Dendritic cell treated with granulocyte-macrophage colony-stimulating factor and Interleukin-4, amounts not matched to agents 40 ng/mL and 50 ng/mL, for 4 days (primary cell): ENCODE measurements around the gene CTDNEP1.

Source experiments
- H3K27ac Mint-ChIP-seq: one replicate; pipeline ENCODE4 v1.8.0; 2022; ENCODE audit warnings: mild to moderate bottlenecking, mixed read lengths
- H3K27me3 Mint-ChIP-seq: one replicate; pipeline ENCODE4 v1.8.0; 2022; ENCODE audit warnings: mild to moderate bottlenecking, mixed read lengths
- H3K36me3 Mint-ChIP-seq: one replicate; pipeline ENCODE4 v1.8.0; 2022; ENCODE audit warnings: low read depth, mixed read lengths
- H3K4me1 Mint-ChIP-seq: one replicate; pipeline ENCODE4 v1.8.0; 2022; ENCODE audit warnings: low read depth, mixed read lengths
- H3K4me3 Mint-ChIP-seq: one replicate; pipeline ENCODE4 v1.8.0; 2022; ENCODE audit warnings: mild to moderate bottlenecking, moderate library complexity, mixed read lengths
- H3K9me3 Mint-ChIP-seq: one replicate; pipeline ENCODE4 v1.8.0; 2022; ENCODE audit warnings: mixed read lengths
- intact Hi-C: fragments of 100-400 bp; cut with micrococcal nuclease; formaldehyde crosslinking; loops from one replicate; pipeline ENCODE4 v1.15.0; 2022

The CTDNEP1 gene

DNA sequence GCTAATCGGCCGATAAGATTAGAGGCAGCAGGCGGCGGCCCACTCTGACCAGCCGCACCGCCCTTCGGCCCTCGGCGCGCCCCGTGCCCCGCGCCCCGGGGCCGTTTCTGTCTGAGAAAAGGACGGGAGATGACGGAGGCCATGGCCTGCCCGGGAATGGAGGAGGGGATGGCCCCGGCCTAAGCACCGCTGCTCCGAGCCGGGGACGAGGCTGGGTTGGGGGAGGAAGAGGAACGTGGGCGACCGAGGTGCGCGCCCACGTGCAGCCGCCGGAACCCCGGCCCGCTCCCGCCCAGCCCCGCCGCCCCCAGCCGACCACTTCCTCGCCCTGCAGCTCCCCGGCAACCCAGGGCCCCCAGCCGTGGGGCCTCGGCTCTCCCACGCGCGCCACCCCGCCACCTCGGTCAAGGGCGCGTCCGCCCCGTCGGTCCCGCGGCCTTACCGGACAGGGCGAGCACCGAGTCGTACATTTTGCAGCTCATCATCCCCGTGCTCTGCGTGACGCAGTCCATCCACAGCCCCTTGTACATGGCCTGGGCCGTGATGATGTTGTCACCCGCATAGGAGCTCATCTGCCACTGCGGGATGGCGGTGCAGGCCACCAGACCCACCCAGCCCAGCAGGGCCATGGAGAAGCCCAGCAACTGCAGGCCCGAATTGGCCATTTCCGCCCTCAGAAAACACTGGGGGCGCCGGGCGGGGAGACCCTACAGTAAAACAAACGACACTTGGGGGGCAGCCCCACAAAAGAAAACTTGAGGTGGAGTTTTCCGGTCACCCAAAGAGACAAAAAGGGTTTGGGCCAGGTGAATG is 10.1 kb upstream of the CTDNEP1 start:
- Mint-ChIP-seq H3K27ac (peak overlapping the region; percentile 25), H3K27me3 (peaks cover 45% of the 10 kb centered on the region), H3K9me3 (no peaks in the 10 kb centered on the region), H3K4me1 (peaks cover 50% of the 10 kb centered on the region), H3K36me3 (peaks cover 26% of the 10 kb centered on the region), H3K4me3 (peak overlapping the region; percentile 63)
- intact Hi-C loops = no loop called here

DNA sequence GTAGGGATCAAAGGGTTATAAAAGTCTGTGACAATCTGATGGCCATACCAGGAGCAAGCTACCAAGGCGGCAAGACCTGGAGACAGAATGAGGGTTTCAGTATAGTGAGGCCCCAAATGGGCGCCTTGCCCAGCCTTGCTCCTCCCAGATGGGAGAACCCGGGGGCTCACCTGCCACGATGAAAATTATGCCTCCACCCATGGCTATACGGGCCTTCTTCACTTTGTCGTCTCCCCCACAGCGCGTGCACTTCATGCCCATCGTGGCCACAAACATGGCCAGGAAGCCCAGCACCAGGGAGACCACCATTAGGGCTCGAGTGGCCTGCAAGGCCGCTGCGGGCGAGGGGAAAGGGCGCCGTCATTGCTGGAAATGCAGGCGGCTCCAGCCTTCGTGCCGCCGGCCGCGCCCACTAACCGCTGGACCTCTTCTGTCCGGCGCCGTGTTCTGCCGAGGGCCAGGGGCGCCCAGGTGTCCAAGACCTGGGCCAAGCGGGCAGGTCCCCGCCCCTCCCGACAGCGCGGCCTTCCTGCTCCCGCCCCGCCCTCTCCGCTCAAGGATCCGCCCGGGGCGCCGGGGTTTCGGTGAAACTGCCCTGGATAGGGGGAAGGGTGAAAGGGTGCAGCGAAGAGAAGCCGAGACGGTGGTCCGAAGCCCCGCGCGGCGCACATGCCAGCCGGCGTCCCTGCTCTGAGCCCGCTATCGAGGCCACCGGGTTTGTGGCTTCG is 9.3 kb upstream of the CTDNEP1 start:
- Mint-ChIP-seq H3K27ac (peak overlapping the region; percentile 25), H3K9me3 (no peaks in the 10 kb centered on the region), H3K27me3 (peaks cover 42% of the 10 kb centered on the region), H3K4me1 (peaks cover 43% of the 10 kb centered on the region), H3K4me3 (peak overlapping the region; percentile 63), H3K36me3 (peaks cover 33% of the 10 kb centered on the region)
- intact Hi-C loops = no loop called here

- Mint-ChIP-seq H3K36me3 (peaks cover 40% of the 10 kb centered on the region), H3K4me3 (no peak overlapping the region), H3K9me3 (no peaks in the 10 kb centered on the region), H3K27ac (no peak overlapping the region), H3K27me3 (peaks cover 39% of the 10 kb centered on the region), H3K4me1 (peaks cover 43% of the 10 kb centered on the region)
- intact Hi-C loops = no loop called here
Measured at GRCh38 chr17:7260151-7260550, 8.6 kb upstream of the CTDNEP1 start.

- Mint-ChIP-seq H3K4me3 (no peak overlapping the region), H3K9me3 (no peaks in the 10 kb centered on the region), H3K4me1 (peaks cover 47% of the 10 kb centered on the region), H3K27ac (peak overlapping the region; percentile 51), H3K36me3 (peaks cover 46% of the 10 kb centered on the region), H3K27me3 (peaks cover 33% of the 10 kb centered on the region)
- intact Hi-C loops = no loop called here
Measured at GRCh38 chr17:7259555-7259889, 8.0 kb upstream of the CTDNEP1 start.

DNA sequence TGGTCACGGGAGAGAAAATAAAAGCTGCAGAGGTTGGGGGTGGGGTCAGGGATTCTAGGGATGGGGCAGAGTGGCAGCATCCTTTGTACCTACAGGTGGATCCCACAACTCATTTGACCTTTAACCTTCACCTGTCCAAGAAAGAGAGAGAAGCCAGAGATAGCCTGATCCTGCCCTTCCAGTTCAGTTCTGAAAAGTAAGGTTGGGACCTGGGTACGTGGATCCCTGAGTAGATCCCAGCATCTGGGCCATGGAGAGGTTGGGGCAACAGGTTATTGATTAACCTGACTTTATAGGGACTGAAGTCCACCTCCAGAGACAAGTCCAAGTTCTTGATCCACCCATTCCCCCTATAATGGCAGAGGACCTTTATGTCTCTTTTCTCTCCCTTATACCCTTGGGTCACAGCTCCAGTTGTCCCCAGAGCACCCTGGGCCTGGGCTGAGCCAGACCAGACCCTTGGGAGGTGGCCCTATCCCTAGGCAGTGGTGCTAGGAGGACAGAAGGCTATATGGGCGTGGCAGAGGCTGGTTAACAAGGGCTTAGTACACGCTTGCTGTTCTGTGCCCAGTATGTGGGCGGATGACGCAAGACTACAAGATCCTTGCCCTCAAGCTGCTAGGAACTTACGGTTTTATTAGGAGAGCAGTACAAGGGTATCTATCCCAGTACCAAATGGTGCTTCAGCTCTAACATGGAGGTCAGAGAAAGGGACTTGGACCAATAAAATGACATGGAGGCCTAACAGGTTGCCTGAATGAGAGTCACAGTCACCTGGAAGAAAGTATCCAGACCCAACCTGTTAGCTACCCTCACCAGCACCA is 7.4 kb upstream of the CTDNEP1 start:
- H3K36me3 Mint-ChIP-seq = peaks cover 52% of the 10 kb centered on the region
- no peaks in the 10 kb centered on the region for H3K9me3 Mint-ChIP-seq
- peaks cover 27% of the 10 kb centered on the region for H3K27me3 Mint-ChIP-seq
- peak overlapping the region; percentile 51 for H3K27ac Mint-ChIP-seq
- intact Hi-C loops = no loop called here
- peaks cover 45% of the 10 kb centered on the region for H3K4me1 Mint-ChIP-seq
- H3K4me3 Mint-ChIP-seq = no peak overlapping the region

DNA sequence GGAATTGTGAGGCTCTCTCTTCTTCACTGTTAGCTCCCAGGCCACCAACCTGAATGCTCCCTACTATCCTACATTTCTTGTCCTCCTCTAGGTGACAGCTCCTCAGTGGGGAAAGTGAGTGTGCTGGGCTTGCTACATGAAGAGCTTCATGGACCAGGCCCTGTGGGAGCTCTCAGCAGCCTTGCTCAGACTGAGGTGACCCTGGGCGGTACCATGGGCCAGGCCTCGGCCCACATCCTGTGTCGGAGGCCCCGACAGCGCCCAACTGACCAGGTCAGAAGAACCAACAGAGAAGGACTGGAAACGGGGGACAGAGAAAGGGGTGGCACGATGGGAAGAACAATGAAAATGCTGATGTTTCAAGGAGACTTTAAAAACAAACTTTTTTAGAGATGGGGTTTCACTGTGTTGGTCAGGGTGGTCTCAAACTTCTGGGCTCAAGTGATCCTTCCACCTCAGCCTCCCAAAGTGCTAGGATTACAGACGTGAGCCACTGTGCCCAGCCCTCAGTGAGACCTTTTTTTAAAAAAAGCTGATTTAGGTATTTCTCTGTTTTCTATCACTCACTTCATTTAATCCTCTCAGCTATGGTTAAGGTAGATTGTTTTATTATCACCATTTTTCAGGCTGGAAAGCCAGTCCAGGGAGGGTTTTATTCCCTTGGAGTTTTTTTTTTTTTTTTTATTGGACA is 5.4 kb upstream of the CTDNEP1 start:
- peaks cover 72% of the 10 kb centered on the region for H3K36me3 Mint-ChIP-seq

GRCh38 chr17:7254511-7254910 is 3.0 kb upstream of the CTDNEP1 start:
- Mint-ChIP-seq H3K4me1 (peaks cover 49% of the 10 kb centered on the region), H3K27me3 (no peaks in the 10 kb centered on the region), H3K27ac (peak overlapping the region; percentile 61), H3K36me3 (peaks cover 87% of the 10 kb centered on the region), H3K9me3 (no peaks in the 10 kb centered on the region), H3K4me3 (no peak overlapping the region)
- intact Hi-C loops = loop anchor here (5.0 kb wide), 2 partner anchors 37 to 53 kb away; partner anchors contain the start of genes ACADVL, DLG4 and EIF5A

More for the DNA sequence above, 5.4 kb upstream of the CTDNEP1 start:
- H3K27ac Mint-ChIP-seq = no peak overlapping the region
- no peaks in the 10 kb centered on the region for H3K9me3 Mint-ChIP-seq
- intact Hi-C loops = no loop called here
- peaks cover 12% of the 10 kb centered on the region for H3K27me3 Mint-ChIP-seq
- H3K4me3 Mint-ChIP-seq = no peak overlapping the region
- peaks cover 43% of the 10 kb centered on the region for H3K4me1 Mint-ChIP-seq

DNA sequence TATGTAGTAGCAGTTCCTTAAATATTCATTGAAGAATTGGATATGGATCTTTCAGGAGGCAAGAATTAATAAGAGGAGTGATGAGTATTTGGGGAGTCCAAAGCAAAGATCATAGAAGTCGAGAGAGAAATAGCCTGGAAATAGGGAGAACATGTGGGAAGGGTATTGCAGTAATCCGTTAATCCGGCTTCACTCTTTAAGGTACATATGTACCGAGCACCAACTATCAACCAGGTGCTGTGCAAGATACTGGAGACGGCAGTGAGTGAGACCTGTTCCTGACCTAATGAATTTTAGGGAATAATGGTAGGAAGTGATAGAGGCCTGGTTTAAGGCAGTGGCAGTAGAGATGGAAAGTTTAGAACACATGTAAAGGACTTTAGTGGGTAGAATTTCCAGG is 1.5 kb upstream of the CTDNEP1 start:
- Mint-ChIP-seq H3K9me3 (no peaks in the 10 kb centered on the region), H3K4me1 (peaks cover 48% of the 10 kb centered on the region), H3K27me3 (no peaks in the 10 kb centered on the region), H3K36me3 (peaks cover 88% of the 10 kb centered on the region), H3K4me3 (peak overlapping the region; percentile 96), H3K27ac (peak overlapping the region; percentile 100)
- intact Hi-C loops = loop anchor here (5.0 kb wide), 2 partner anchors 36 to 54 kb away; partner anchors contain the start of genes ACADVL, DLG4 and EIF5A

DNA sequence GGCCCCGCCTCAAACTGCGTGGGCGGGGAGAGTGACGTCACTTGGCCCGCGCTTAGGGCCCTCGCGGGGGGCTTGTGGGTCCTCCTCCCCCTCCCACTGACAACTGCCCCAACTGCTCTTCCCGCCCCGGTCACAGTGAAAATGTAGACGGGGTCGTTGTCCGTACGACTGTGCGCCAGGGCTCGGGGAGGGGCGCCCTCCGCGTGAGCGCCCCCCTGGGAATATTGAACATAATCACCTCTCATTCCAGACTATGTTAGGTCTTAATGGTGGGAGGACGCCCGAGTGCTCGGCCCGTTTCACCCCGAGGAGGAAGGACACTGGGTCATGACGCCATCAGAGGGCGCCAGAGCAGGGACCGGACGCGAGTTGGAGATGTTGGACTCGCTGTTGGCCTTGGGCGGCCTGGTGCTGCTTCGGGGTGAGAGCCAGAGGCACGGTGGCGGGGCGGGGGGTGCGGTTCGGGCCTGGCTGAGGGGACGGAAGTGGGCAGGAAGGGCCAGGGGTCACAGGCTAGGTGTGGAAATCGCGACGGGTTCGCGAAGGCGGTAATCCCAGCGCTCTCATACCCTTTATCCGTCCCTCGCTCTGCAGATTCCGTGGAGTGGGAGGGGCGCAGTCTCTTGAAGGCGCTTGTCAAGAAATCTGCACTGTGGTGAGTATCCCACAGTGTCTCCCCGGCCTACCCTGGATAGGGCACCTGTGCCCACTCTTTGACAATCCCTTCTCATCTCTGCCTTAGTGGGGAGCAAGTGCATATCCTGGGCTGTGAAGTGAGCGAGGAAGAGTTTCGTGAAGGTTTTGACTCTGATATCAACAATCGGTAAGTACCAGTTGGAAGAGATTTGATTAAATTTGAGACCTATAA is 876 bp upstream of the CTDNEP1 start, which contains the start of gene ELP5:
ELP5 (plus strand) TSS at position 40 of the 868 bp plus-strand sequence; CDS start at position 376, 336 bp downstream.
- Mint-ChIP-seq H3K27me3 (no peaks in the 10 kb centered on the region), H3K4me1 (peaks cover 46% of the 10 kb centered on the region), H3K36me3 (peaks cover 82% of the 10 kb centered on the region), H3K4me3 (peak within 1 kb of the TSS; percentile 96), H3K9me3 (no peaks in the 10 kb centered on the region), H3K27ac (peak within 1 kb of the TSS; percentile 100)
- intact Hi-C loops = loop anchor here (1.0 to 5.0 kb wide), 5 partner anchors 10 to 55 kb away; partner anchors contain the start of genes ACADVL, DLG4, EIF5A and GABARAP

DNA sequence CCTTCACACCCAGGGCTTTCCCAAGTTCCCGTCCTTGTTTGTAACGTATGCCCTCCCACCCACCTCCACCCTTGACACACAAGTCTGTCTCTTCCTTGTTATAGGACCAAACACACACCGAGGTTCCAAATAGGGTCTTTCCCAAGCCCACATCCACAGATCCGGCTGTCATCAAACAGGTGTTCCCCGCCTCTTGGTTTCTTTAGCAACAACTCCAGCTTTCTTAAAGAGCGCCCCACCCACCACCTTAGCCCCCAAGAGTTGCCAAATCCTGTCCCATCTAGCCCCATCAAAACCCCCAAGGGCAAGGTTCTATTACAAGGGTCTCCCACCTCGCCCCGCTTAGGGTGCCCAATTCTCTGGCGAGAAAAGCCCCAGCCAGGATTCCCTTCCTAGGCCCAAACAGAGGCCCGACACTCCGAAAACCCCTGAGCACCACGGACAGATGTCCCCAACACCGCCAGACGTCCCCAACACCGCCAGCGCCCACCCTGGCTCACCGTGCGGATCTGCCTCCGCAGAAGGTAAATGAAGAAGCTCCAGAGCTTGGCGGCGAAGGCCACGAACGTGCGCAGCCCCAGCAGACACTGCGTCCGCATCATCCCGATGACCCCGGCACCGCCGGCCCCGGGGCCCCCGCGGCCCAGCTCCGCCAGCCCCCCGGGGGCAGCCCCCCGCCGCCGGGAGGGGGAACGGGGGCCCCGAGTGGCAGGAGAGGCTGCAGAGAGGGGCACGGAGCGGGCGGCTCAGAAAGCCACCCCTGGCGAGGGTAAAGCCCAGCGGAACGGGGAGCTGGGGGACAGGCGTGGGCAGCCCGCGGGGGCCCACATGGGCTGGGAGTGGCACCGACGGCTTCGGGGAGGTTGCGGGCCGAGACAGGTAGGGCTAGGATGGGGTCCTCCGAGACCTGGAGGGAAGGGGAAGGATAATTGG is 573 bp downstream of the CTDNEP1 start:
- peaks cover 82% of the 10 kb centered on the region for H3K36me3 Mint-ChIP-seq
- H3K9me3 Mint-ChIP-seq = no peaks in the 10 kb centered on the region
- H3K4me1 Mint-ChIP-seq = peaks cover 58% of the 10 kb centered on the region
- H3K27me3 Mint-ChIP-seq = no peaks in the 10 kb centered on the region
- intact Hi-C loops = loop anchor here (5.0 kb wide), 2 partner anchors 34 to 56 kb away; partner anchors contain the start of genes ACADVL, DLG4 and EIF5A
- peak overlapping the region; percentile 96 for H3K4me3 Mint-ChIP-seq
- peak overlapping the region; percentile 100 for H3K27ac Mint-ChIP-seq

GRCh38 chr17:7249830-7250229 is 1.7 kb downstream of the CTDNEP1 start:
- intact Hi-C loops = loop anchor here (5.0 kb wide), 2 partner anchors 33 to 57 kb away; partner anchors contain the start of genes ACADVL, DLG4 and EIF5A
- H3K36me3 Mint-ChIP-seq = peaks cover 80% of the 10 kb centered on the region

More at GRCh38 chr17:7249830-7250229, 1.7 kb downstream of the CTDNEP1 start:
- no peaks in the 10 kb centered on the region for H3K9me3 Mint-ChIP-seq
- peaks cover 59% of the 10 kb centered on the region for H3K4me1 Mint-ChIP-seq
- H3K27me3 Mint-ChIP-seq = no peaks in the 10 kb centered on the region
- H3K4me3 Mint-ChIP-seq = peak overlapping the region; percentile 96
- H3K27ac Mint-ChIP-seq = peak overlapping the region; percentile 100
